ENCODE measurements around the gene ARSG.

The ARSG gene

DNA sequence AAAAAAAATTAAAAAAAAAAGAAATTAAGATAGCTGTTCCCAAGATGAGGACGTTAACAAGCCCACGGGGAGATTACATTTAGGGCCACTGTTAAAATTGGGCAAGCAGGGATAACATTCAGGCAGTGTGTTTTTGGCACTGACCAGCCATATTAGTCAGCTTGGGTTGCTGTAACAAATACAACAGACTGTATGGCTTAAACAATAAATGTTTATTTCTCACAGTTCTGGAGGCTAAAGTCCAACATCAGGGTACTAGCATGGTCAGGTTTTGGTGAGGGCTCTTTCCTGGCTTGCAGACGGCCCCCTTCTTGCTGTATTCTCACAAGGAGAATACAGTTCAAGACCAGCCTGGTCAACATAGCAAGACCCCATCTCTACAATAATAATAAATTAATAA is 31.3 kb downstream of the ARSG start:
- no peak overlapping the region for H3K27ac ChIP-seq
- TF ChIP-seq, protein P1, sequence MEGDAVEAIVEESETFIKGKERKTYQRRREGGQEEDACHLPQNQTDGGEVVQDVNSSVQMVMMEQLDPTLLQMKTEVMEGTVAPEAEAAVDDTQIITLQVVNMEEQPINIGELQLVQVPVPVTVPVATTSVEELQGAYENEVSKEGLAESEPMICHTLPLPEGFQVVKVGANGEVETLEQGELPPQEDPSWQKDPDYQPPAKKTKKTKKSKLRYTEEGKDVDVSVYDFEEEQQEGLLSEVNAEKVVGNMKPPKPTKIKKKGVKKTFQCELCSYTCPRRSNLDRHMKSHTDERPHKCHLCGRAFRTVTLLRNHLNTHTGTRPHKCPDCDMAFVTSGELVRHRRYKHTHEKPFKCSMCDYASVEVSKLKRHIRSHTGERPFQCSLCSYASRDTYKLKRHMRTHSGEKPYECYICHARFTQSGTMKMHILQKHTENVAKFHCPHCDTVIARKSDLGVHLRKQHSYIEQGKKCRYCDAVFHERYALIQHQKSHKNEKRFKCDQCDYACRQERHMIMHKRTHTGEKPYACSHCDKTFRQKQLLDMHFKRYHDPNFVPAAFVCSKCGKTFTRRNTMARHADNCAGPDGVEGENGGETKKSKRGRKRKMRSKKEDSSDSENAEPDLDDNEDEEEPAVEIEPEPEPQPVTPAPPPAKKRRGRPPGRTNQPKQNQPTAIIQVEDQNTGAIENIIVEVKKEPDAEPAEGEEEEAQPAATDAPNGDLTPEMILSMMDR (conservative IDR thresholded peaks at IDR 0.05), result no peak

DNA sequence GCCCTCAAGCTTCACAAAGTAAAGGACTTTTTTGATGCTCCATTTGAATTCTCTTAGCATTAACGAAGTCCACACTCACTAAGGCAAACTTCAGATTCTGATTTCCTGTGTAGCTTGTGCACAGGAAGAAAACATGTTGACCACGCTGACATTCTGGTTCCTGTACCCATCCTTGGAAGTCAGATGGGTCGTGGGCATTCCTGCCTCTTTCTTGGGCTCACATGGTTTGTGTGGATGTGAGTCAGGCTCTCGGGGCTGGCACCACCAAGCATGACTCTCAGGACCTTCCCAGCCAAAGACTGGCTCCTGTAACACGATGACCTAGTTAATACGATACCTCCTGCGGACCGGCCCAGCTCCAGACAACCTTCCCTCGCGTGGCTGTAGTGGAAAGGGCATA is 32.8 kb downstream of the ARSG start:
- H3K27ac ChIP-seq, result no peak overlapping the region
- TF ChIP-seq, protein P1 (conservative IDR thresholded peaks at IDR 0.05), result no peak

DNA sequence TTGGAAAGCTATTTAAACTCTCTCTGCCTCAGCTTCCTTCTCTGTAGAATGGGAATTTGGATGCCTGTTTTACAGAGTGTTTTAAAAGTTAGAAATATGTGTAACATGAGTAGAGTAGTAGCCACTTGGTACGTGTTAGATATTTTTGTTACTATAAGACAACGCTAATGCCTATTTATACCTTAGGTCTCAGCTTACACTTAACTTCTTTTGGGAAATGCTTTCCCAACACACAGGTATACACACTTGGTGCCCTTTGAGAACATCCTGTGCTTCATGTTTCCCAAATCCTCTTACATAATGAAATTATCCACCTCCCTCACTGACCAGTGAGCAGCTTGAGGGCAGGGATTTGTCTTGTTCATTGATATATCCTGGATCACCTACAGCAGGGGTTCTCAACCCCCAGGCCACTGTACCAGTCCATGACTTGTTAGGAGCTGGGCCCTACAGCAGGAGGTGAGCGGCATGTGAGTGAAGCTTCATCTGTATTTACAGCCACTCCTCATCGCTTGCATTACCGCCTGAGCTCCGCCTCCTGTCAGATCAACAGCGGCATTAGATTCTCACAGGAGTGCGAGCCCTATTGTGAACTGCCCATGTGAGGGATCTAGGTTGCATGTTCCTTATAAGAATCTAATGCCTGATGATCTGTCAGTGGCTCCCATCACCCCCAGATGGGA is 33.5 kb downstream of the ARSG start:
- no peak overlapping the region for H3K27ac ChIP-seq
- TF ChIP-seq, protein P1 (conservative IDR thresholded peaks at IDR 0.05), result no peak

DNA sequence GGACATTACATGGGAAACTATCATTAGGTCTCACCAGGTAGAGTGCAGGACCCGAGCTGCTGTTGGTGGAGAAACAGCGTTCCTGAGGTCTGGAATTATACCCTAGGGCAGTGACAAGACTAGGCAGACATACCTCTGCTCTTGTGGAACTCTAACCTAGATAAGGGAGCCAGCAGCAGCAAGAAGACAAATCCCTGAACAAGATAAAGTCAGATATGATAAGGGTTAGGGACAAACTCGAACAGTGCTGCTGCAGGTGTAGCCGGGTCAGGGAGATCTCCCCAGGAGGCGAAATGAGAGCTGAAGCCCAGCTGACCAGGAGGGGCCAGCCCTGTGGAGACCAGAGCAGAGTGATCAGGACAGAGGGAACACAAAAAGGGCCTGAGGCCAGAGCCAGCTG is 34.7 kb downstream of the ARSG start:
- TF ChIP-seq, protein P1 (conservative IDR thresholded peaks at IDR 0.05), result no peak

DNA sequence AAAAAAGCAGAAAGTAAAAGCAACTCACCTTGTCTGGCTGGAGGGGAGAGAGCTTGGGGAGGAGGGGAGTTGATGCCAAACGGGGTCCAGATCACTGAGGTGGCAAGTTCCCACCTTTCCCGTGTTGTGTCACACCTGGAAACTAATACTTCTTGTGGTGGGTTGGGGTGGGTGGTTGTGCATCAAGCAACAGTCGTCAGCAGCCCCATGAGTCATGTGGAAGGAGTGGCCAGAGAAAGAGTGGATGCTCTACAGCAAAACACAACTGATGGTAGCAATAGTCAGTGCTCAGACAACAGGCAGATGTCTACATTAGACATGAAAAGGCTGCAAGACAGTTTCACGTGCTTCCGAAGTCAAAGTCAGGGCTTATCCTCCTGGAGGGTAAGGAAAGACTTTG is 35.4 kb downstream of the ARSG start:
- TF ChIP-seq, protein P1 (conservative IDR thresholded peaks at IDR 0.05), result no peak
- H3K27ac ChIP-seq, result no peak overlapping the region

More for the DNA sequence above, 34.7 kb downstream of the ARSG start:
- H3K27ac ChIP-seq, result no peak overlapping the region

DNA sequence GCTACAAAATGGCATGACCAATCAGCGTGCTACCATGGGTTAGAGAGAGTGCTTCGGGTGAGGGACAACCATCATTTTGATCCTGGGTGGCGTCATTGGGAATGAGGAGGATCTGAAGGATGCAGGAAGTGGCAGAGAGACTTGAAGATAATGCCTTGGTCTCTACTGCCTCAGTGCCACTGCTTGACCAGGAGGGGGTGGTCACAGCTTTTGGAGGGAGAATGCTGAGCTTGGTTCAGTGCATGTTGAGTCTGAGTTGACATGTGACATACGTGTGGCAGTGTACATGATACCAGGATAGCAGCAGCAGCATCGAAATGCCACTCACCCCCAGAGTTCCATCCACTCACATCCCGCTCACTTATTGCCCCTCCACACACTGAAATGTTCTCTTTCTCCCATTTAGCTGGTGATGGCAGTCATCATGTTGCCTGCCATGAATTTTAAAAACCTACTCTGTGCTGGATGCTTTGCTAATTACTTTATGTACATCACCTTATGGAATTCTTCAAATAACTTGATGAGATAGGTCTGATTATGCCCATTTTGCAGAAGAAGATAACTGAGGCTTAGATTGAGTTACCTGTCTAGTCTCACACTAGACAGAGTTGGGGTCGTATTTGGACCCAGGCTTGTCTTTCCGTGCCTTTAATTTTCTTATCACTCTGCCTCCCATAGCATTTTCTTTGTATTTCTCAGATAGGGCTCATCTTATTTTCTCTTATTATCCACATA is 36.7 kb downstream of the ARSG start:
- TF ChIP-seq, protein P1 (conservative IDR thresholded peaks at IDR 0.05), result no peak
- H3K27ac ChIP-seq, result no peak overlapping the region

DNA sequence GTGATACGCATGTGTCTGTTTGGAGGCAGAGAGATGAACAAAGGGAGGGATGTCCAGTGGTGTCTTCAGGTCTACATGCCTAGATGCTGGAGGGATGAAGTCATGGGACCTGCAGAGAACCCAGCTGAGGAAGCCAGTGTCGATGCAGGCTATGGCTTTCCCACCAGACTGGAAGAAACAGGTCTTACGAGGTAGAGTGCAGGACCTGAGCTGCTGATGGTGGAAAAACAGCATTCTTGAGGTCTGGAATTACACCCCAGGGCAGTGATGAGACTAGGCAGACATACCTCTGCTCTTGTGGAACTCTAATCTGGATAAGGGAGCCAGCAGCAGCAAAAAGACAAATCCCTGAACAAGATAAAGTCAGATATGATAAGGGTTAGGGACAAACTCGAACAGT is 37.4 kb downstream of the ARSG start:
- TF ChIP-seq, protein P1 (conservative IDR thresholded peaks at IDR 0.05), result no peak
- H3K27ac ChIP-seq, result no peak overlapping the region

Measured in VCaP (cell line).